OCI-LY7 (cell line): ENCODE data around the gene SERPINF2.

ENCODE experiments used
- CTCF ChIP-seq: fragments of 200-600 bp; sonication (generic); conservative IDR thresholded peaks from 2 replicates; pipeline ENCODE4 v1.5.1; 2014; ENCODE audit warnings: mild to moderate bottlenecking, antibody characterized with exemption, low read length, moderate library complexity, mixed read lengths
- EZH2phosphoT487 ChIP-seq: fragments of 200-600 bp; sonication (generic); IDR thresholded peaks from 2 replicates; pipeline ENCODE4 v1.6.1; 2018; ENCODE audit warnings: low read depth, borderline replicate concordance, mild to moderate bottlenecking, mixed run types, antibody characterized with exemption, low read length, moderate library complexity, mixed read lengths

GRCh38 chr17:1764284-1764683 lies 21.6 kb downstream of the SERPINF2 start:
- TF ChIP-seq CTCF (no peak), EZH2phosphoT487 (no peak)
